LNCaP clone FGC (cell line): ENCODE data around the gene C12orf76.

Experiments
- DNase-seq: peaks from one replicate; pipeline ENCODE4 v3.0.0-alpha.2; 2011; ENCODE audit warnings: low read depth
- H3K4me3 ChIP-seq: 2 replicates; pipeline ENCODE4 v1.5.1; 2011; ENCODE audit warnings: mild to moderate bottlenecking, low read depth, low read length, control low read depth
- CTCF ChIP-seq: IDR thresholded peaks from 2 replicates; pipeline ENCODE4 v1.5.1; 2012; ENCODE audit warnings: mild to moderate bottlenecking; ENCODE audit not compliant: control insufficient read depth, insufficient read depth; ENCODE audit errors: extremely low read depth

Gene C12orf76

GRCh38 chr12:109999649-109999971 is 48.7 kb downstream of the C12orf76 start:
- H3K4me3 ChIP-seq: peak overlapping the region; percentile 85
- DNase-seq: no peak
- no peak for TF ChIP-seq CTCF

- H3K4me3 ChIP-seq: peak within 1 kb of the TSS; percentile 85
- no peak for TF ChIP-seq CTCF
- peak; percentile 92 for DNase-seq
These were observed 49.2 kb downstream of the C12orf76 start, which contains the start of gene ANKRD13A for GRCh38 chr12:109998904-109999648. TSS of gene ANKRD13A (plus strand) at chr12:109999430. CDS start at chr12:109999689, 259 bp downstream.

- peak overlapping the region; percentile 85 for H3K4me3 ChIP-seq
- no peak for TF ChIP-seq CTCF
- no peak for DNase-seq
These were observed 50.0 kb downstream of the C12orf76 start for GRCh38 chr12:109998241-109998903.

GRCh38 chr12:109997393-109997792 is 50.9 kb downstream of the C12orf76 start:
- H3K4me3 ChIP-seq: no peak overlapping the region
- no peak for DNase-seq
- no peak for TF ChIP-seq CTCF

- peak overlapping the region; percentile 70 for H3K4me3 ChIP-seq
- DNase-seq: no peak
- TF ChIP-seq CTCF: no peak
These were observed 51.9 kb downstream of the C12orf76 start for GRCh38 chr12:109996483-109996853.

- H3K4me3 ChIP-seq: peak within 1 kb of the TSS; percentile 70
- DNase-seq: peak; percentile 71
- no peak for TF ChIP-seq CTCF
These were observed 52.4 kb downstream of the C12orf76 start, which contains the start of gene GIT2 for GRCh38 chr12:109995686-109996482. TSS of gene GIT2 (minus strand) at chr12:109996368. CDS start at chr12:109996224, 144 bp downstream.
